H1 (cell line): ENCODE data around the gene CNTD1. TPM values are rescaled to one million over a fixed set of nuclear protein-coding genes. Genes with fewer than 3 reads are reported as not detected.

Experiments
- CTCF ChIA-PET: fragments of 300-600 bp; sonication (Branson Sonifier 250); formaldehyde crosslinking; loops from one replicate; lab custom pipeline; 2021; ENCODE audit not compliant: partially characterized antibody; lab: Charles Lee
- POLR2A ChIA-PET: fragments of 300-600 bp; sonication (Branson Sonifier 250); formaldehyde crosslinking; loops from one replicate; lab custom pipeline; 2021; ENCODE audit warnings: inconsistent platforms; ENCODE audit not compliant: partially characterized antibody; lab: Charles Lee
- DNase-seq, 2 experiments: peaks; one replicate each; pipeline versions ENCODE4 v3.0.0 to v3.0.0-alpha.2; 2010 to 2022; ENCODE audit warnings: low spot score in 2 of 2, low read depth in 1 of 2, mixed read lengths in 1 of 2
- FAIRE-seq: peaks from 2 replicates; lab custom pipeline; 2011; peaks lifted over from hg19 to GRCh38; lab: Jason Lieb, UNC
- H2AFZ ChIP-seq: 2 replicates; pipeline ENCODE4 v1.8.1; 2012; ENCODE audit warnings: low read length, inconsistent platforms
- H2AK5ac ChIP-seq: 2 replicates; pipeline ENCODE4 v1.6.1; 2013; ENCODE audit warnings: low read depth, low read length
- H2BK120ac ChIP-seq: replicated peaks from 2 replicates; pipeline ENCODE3; 2013; ENCODE audit warnings: low read depth, low read length, inconsistent platforms
- H2BK12ac ChIP-seq: 2 replicates; pipeline ENCODE4 v1.6.1; 2013; ENCODE audit warnings: low read depth, low read length
- H2BK15ac ChIP-seq: 2 replicates; pipeline ENCODE4 v1.6.1; 2013; ENCODE audit warnings: low read length
- H2BK20ac ChIP-seq: 2 replicates; pipeline ENCODE4 v1.6.1; 2013; ENCODE audit warnings: low read length
- H2BK5ac ChIP-seq: 2 replicates; pipeline ENCODE4 v1.6.1; 2013; ENCODE audit warnings: low read depth, low read length
- H3K14ac ChIP-seq: 2 replicates; pipeline ENCODE4 v1.6.1; 2013; ENCODE audit warnings: inconsistent platforms; ENCODE audit not compliant: insufficient read length
- H3K18ac ChIP-seq: 2 replicates; pipeline ENCODE4 v1.6.1; 2013; ENCODE audit warnings: low read length; ENCODE audit errors: extremely low read depth
- H3K23ac ChIP-seq: 2 replicates; pipeline ENCODE4 v1.6.1; 2013; ENCODE audit warnings: inconsistent platforms; ENCODE audit not compliant: insufficient read length
- H3K23me2 ChIP-seq: 2 replicates; pipeline ENCODE4 v1.6.1; 2013; ENCODE audit warnings: low read depth, low read length
- H3K27ac ChIP-seq: 2 replicates; pipeline ENCODE4 v1.6.1; 2011; ENCODE audit warnings: low read depth, low read length, inconsistent platforms
- H3K27me3 ChIP-seq, 4 experiments: replicated peaks in 1 of 4; 1 replicate in 1 of 4; 2 replicates in 3 of 4; pipeline versions ENCODE4 v1.6.1 to v1.8.1; 2011 to 2013; ENCODE audit warnings: low read length in 3 of 4, mild to moderate bottlenecking in 3 of 4, inconsistent platforms in 2 of 4, mixed read lengths in 2 of 4, moderate library complexity in 1 of 4; ENCODE audit not compliant: control insufficient read depth in 3 of 4, insufficient read depth in 3 of 4; ENCODE audit errors: extremely low read depth in 1 of 4
- H3K36me3 ChIP-seq, 4 experiments: 2 replicates each; pipeline versions ENCODE4 v1.6.1 to v1.8.1; 2011 to 2013; ENCODE audit warnings: mild to moderate bottlenecking in 4 of 4, low read length in 3 of 4, moderate library complexity in 2 of 4, control low read depth in 1 of 4, inconsistent platforms in 1 of 4; ENCODE audit not compliant: insufficient read depth in 4 of 4, control insufficient read depth in 2 of 4
- H3K4ac ChIP-seq: replicated peaks from 2 replicates; pipeline ENCODE3; 2013; ENCODE audit warnings: low read length, low read depth, mixed read lengths, inconsistent platforms; ENCODE audit not compliant: insufficient read length
- H3K4me1 ChIP-seq, 4 experiments: replicated peaks in 1 of 4; 1 replicate in 1 of 4; 2 replicates in 3 of 4; pipeline versions ENCODE4 v1.6.1 to v1.8.1; 2011 to 2013; ENCODE audit warnings: low read length in 3 of 4, inconsistent platforms in 2 of 4, mixed read lengths in 1 of 4; ENCODE audit not compliant: insufficient read depth in 4 of 4, control insufficient read depth in 3 of 4
- H3K4me2 ChIP-seq, 2 experiments: 2 replicates each; pipeline versions ENCODE4 v1.6.1 to v1.8.1; 2011 to 2013; ENCODE audit warnings: low read depth in 2 of 2, low read length in 2 of 2, control low read depth in 1 of 2, inconsistent platforms in 1 of 2, mild to moderate bottlenecking in 1 of 2; ENCODE audit not compliant: insufficient read depth in 1 of 2
- H3K4me3 ChIP-seq, 4 experiments: fragments of 200-600, 300-600 bp in 1 of 4; sonication (generic), shearing (Covaris generic), sonication (Bioruptor Twin) in 1 of 4; 2 replicates each; pipeline versions ENCODE4 v1.5.1 to v1.8.1; 2011 to 2016; ENCODE audit warnings: low read length in 4 of 4, low read depth in 3 of 4, control low read depth in 2 of 4, inconsistent platforms in 2 of 4, mild to moderate bottlenecking in 2 of 4, mixed read lengths in 1 of 4, moderate library complexity in 1 of 4; ENCODE audit not compliant: insufficient read depth in 2 of 4; ENCODE audit errors: extremely low read depth in 1 of 4
- H3K56ac ChIP-seq: replicated peaks from 2 replicates; pipeline ENCODE3; 2013; ENCODE audit warnings: low read depth, mild to moderate bottlenecking, mixed read lengths, low read length, inconsistent platforms; ENCODE audit not compliant: insufficient read length
- H3K79me1 ChIP-seq: 2 replicates; pipeline ENCODE4 v1.6.1; 2013; ENCODE audit warnings: low read depth, low read length, control low read depth
- H3K79me2 ChIP-seq, 2 experiments: 2 replicates each; pipeline versions ENCODE4 v1.6.1 to v1.8.1; 2012 to 2013; ENCODE audit warnings: low read length in 2 of 2, mild to moderate bottlenecking in 2 of 2, inconsistent platforms in 1 of 2; ENCODE audit not compliant: insufficient read depth in 2 of 2, control insufficient read depth in 1 of 2
- H3K9ac ChIP-seq, 4 experiments: replicated peaks in 1 of 4; 1 replicate in 1 of 4; 2 replicates in 3 of 4; pipeline versions ENCODE4 v1.6.1 to v1.8.1; 2011 to 2013; ENCODE audit warnings: low read depth in 3 of 4, low read length in 3 of 4, control low read depth in 2 of 4, mild to moderate bottlenecking in 2 of 4, moderate library complexity in 2 of 4, inconsistent platforms in 1 of 4; ENCODE audit errors: extremely low read depth in 1 of 4
- H3K9me3 ChIP-seq, 2 experiments: 2 replicates each; pipeline versions ENCODE4 v1.6.1 to v1.8.1; 2012 to 2013; ENCODE audit warnings: mild to moderate bottlenecking in 2 of 2, moderate library complexity in 2 of 2, control low read depth in 1 of 2, inconsistent platforms in 1 of 2, low read depth in 1 of 2, low read length in 1 of 2, mixed read lengths in 1 of 2; ENCODE audit not compliant: insufficient read depth in 2 of 2
- H4K20me1 ChIP-seq, 2 experiments: replicated peaks in 1 of 2; 2 replicates each; pipeline versions ENCODE3 to v1.8.1; 2011 to 2013; ENCODE audit warnings: inconsistent platforms in 2 of 2, low read length in 2 of 2, mild to moderate bottlenecking in 1 of 2; ENCODE audit not compliant: insufficient read depth in 2 of 2, control insufficient read depth in 1 of 2
- H4K5ac ChIP-seq: 2 replicates; pipeline ENCODE4 v1.6.1; 2013; ENCODE audit warnings: low read length, low read depth, mixed read lengths, inconsistent platforms; ENCODE audit not compliant: insufficient read length
- H4K8ac ChIP-seq: 2 replicates; pipeline ENCODE4 v1.8.0; 2013; ENCODE audit warnings: mild to moderate bottlenecking, moderate library complexity, low read length, inconsistent platforms; ENCODE audit not compliant: insufficient read depth; ENCODE audit errors: extremely low read depth
- H4K91ac ChIP-seq: replicated peaks from 2 replicates; pipeline ENCODE3; 2013; ENCODE audit warnings: low read length, mixed read lengths, inconsistent platforms; ENCODE audit not compliant: insufficient read length
- BRCA1 ChIP-seq: IDR thresholded peaks from 2 replicates; pipeline ENCODE4 v1.6.1; 2012; ENCODE audit warnings: low read depth, low read length, improper control_type of control experiment
- WGBS, 2 experiments: shearing (Covaris generic) in 1 of 2; methylation state at CpG; one replicate each; pipeline versions ENCODE4 v1.1.6 to v1.1.7; 2013 to 2015; ENCODE audit warnings: low lambda C conversion rate in 2 of 2, mixed read lengths in 2 of 2, inconsistent platforms in 1 of 2, low coverage in 1 of 2, missing lambda C conversion rate in 1 of 2; ENCODE audit not compliant: insufficient replicate concordance in 2 of 2, insufficient coverage in 1 of 2, insufficient read length in 1 of 2; ENCODE audit errors: extremely low coverage in 1 of 2, missing lambda C conversion rate in 1 of 2; 5-methylcytosine and 5-hydroxymethylcytosine counted together
- polyA plus RNA-seq, 7 experiments: library from polyadenylated mRNA; depleted of rRNA in 3 of 7; stranded (reverse) in 5 of 7; unstranded in 2 of 7; fragments of >200 nt in 5 of 7; fragments of 200-250 nt in 2 of 7; gene quantifications; 1 replicate in 5 of 7; 2 replicates in 1 of 7; 4 replicates in 1 of 7; pipeline versions ENCODE4 v1.2.1 to v1.2.3, GENCODE V29; 2011 to 2013; ENCODE audit warnings: missing spikeins in 2 of 7, mixed read lengths in 2 of 7
- total RNA-seq: library from RNA; stranded (reverse); fragmentation: NEBNext Ultra II Directional; extraction: Animal tissue kit (Norgen Biotek cat#: 25700); gene quantifications from 2 replicates; pipeline ENCODE4 v1.2.1, GENCODE V29; 2021

The CNTD1 gene
- total and polyA plus RNA-seq, 2 of the 8 experiments (the other 6 are each of a cell fraction or from before 2014, with no cell fraction given), result not detected

DNA sequence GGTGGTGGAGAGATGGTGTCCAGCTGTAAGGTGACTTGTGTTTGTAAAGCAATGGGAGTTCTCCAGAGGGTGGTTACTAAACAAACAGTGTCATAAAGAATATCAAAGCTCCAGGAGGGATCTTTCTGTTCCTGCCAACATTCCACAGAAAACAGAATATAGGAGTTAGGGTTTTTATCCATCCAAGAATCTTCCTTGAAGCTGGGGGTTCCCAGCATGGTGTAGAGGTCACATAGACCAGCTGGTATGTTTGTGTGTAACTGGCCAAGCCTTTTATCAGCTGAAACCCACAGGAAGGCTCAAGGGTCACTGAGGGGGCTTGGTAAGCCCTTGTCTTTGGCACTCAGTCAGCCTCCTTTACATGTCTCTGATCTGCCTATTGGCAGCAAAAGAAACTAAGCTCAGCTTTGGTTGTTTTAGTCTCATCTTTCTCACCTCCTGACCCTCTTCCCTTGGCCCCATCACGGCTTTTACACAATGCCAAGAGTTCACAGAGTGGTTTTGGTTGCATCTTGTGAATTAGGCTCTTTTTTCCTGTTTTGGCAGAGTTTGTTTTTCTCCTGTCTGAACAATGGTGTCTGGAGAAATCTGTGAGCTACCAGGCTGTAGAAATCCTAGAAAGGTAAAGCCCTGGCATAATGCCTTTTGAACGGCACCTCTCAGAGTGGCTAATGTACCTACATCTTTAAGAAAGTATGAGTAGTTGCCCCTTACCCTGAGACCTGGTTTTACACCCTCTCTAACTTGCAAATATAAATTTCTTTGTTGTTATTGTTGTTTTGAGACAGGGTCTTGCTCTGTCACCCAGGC, 4.6 kb downstream of the CNTD1 start:
- Histone ChIP-seq H4K8ac (no peak overlapping the region), H2BK5ac (no peak overlapping the region), H4K91ac (no peak overlapping the region), H3K56ac (no peak overlapping the region), H4K20me1 (no peaks in the 10 kb centered on the region), H3K18ac (no peak overlapping the region), H3K27me3 (peaks cover 0 to 15% (median 11%) of the 10 kb centered on the region in 4 experiments; a peak in 6 of 7 replicates), H3K36me3 (no peaks in the 10 kb centered on the region; a peak in 1 of 8 replicates), H2AFZ (no peak overlapping the region), H3K14ac (no peak overlapping the region), H2BK12ac (no peak overlapping the region), H3K27ac (no peak overlapping the region), H2BK120ac (no peak overlapping the region), H3K23me2 (no peaks in the 10 kb centered on the region), H3K9ac (no peak overlapping the region), H2BK20ac (no peak overlapping the region), H3K4me3 (no peak overlapping the region), H2AK5ac (no peak overlapping the region), H3K79me2 (no peaks in the 10 kb centered on the region), H3K4me2 (no peak overlapping the region), H3K4me1 (no peaks in the 10 kb centered on the region), H2BK15ac (no peak overlapping the region), H3K23ac (no peak overlapping the region), H3K4ac (no peak overlapping the region), H3K9me3 (peaks cover 5 to 8% of the 10 kb centered on the region in 2 experiments; a peak in 3 of 4 replicates), H4K5ac (no peak overlapping the region), H3K79me1 (no peaks in the 10 kb centered on the region)
- 84% methylated on average over 2 of the region's 2 CpGs; no CpG with 5 or more reads in 1 of the 2 experiments for WGBS, 2 experiments
- POLR2A ChIA-PET, result interaction anchor here (1.7 to 1.8 kb wide), 2 partner anchors 12 to 31 kb away, joined by 4 read pairs; no protein-coding TSS in a partner anchor
- no peak for TF ChIP-seq BRCA1
- DNase-seq (no peak), FAIRE-seq (no peak)
- CTCF ChIA-PET, result interaction anchor here (0.7 to 3.6 kb wide), 4 partner anchors 14 to 78 kb away, joined by 3 to 15 read pairs (median 8); no protein-coding TSS in a partner anchor
